Glutamatergic neuron (in vitro differentiated cells): ENCODE measurements around the gene PHF12. TPM values are rescaled to one million over a fixed set of nuclear protein-coding genes. Genes with fewer than 3 reads are reported as not detected.

ENCODE experiments used
- DNase-seq: peaks from one replicate; pipeline ENCODE4 v3.0.0; 2022
- H3K27ac Mint-ChIP-seq: one replicate; pipeline ENCODE4 v1.8.0; 2020; ENCODE audit warnings: mild to moderate bottlenecking, mixed read lengths, inconsistent platforms; ENCODE audit not compliant: unreplicated experiment
- H3K27me3 Mint-ChIP-seq: one replicate; pipeline ENCODE4 v1.8.0; 2020; ENCODE audit warnings: mild to moderate bottlenecking, moderate library complexity, mixed read lengths, inconsistent platforms; ENCODE audit not compliant: unreplicated experiment
- H3K36me3 Mint-ChIP-seq: one replicate; pipeline ENCODE4 v1.8.0; 2020; ENCODE audit warnings: mild to moderate bottlenecking, mixed read lengths, inconsistent platforms; ENCODE audit not compliant: unreplicated experiment
- H3K4me1 Mint-ChIP-seq: one replicate; pipeline ENCODE4 v1.8.0; 2020; ENCODE audit warnings: mild to moderate bottlenecking, low read depth, mixed read lengths, inconsistent platforms; ENCODE audit not compliant: unreplicated experiment
- H3K4me3 Mint-ChIP-seq: one replicate; pipeline ENCODE4 v1.8.0; 2020; ENCODE audit warnings: mild to moderate bottlenecking, mixed read lengths, inconsistent platforms; ENCODE audit not compliant: unreplicated experiment
- H3K9me3 Mint-ChIP-seq: one replicate; pipeline ENCODE4 v1.8.0; 2020; ENCODE audit warnings: mild to moderate bottlenecking, moderate library complexity, mixed read lengths, inconsistent platforms; ENCODE audit not compliant: unreplicated experiment
- CTCF ChIP-seq: fragments of 200-600 bp; sonication (generic); IDR thresholded peaks from one replicate; pipeline ENCODE4 v1.5.0; 2021; ENCODE audit not compliant: partially characterized antibody, unreplicated experiment
- total RNA-seq: library from RNA; stranded (reverse); fragmentation: NEBNext Ultra II Directional; extraction: Animal tissue kit (Norgen Biotek cat#: 25700); gene quantifications from one replicate; pipeline ENCODE4 v1.2.1, GENCODE V29; 2021; ENCODE audit not compliant: unreplicated experiment

The PHF12 gene
- total RNA-seq, 1 donor from 2014 or later: 59.8 TPM

GRCh38 chr17:28967221-28968135 lies 16.2 kb upstream of the PHF12 start:
- H3K36me3 Mint-ChIP-seq: no peaks in the 10 kb centered on the region
- H3K4me1 Mint-ChIP-seq: peaks cover 22% of the 10 kb centered on the region
- no peak for DNase-seq
- H3K9me3 Mint-ChIP-seq: peaks cover 2% of the 10 kb centered on the region
- no peak overlapping the region for H3K4me3 Mint-ChIP-seq
- peaks cover 8% of the 10 kb centered on the region for H3K27me3 Mint-ChIP-seq
- no peak for TF ChIP-seq CTCF
- no peak overlapping the region for H3K27ac Mint-ChIP-seq

- peaks cover 3% of the 10 kb centered on the region for H3K4me1 Mint-ChIP-seq
- DNase-seq: no peak
- H3K27ac Mint-ChIP-seq: no peak overlapping the region
- no peaks in the 10 kb centered on the region for H3K36me3 Mint-ChIP-seq
- no peak overlapping the region for H3K4me3 Mint-ChIP-seq
- peaks cover 4% of the 10 kb centered on the region for H3K9me3 Mint-ChIP-seq
- peaks cover 10% of the 10 kb centered on the region for H3K27me3 Mint-ChIP-seq
- TF ChIP-seq CTCF: no peak
Observed at GRCh38 chr17:28963841-28964240, 12.5 kb upstream of the PHF12 start.

- H3K27ac Mint-ChIP-seq: no peak overlapping the region
- no peaks in the 10 kb centered on the region for H3K4me1 Mint-ChIP-seq
- no peaks in the 10 kb centered on the region for H3K36me3 Mint-ChIP-seq
- no peak for DNase-seq
- H3K9me3 Mint-ChIP-seq: peaks cover 4% of the 10 kb centered on the region
- peaks cover 10% of the 10 kb centered on the region for H3K27me3 Mint-ChIP-seq
- no peak for TF ChIP-seq CTCF
- no peak overlapping the region for H3K4me3 Mint-ChIP-seq
Observed at GRCh38 chr17:28963055-28963611, 11.8 kb upstream of the PHF12 start.

GRCh38 chr17:28961391-28961790 lies 10.1 kb upstream of the PHF12 start:
- Mint-ChIP-seq H3K27me3 (peaks cover 10% of the 10 kb centered on the region), H3K4me1 (no peaks in the 10 kb centered on the region), H3K36me3 (no peaks in the 10 kb centered on the region), H3K27ac (no peak overlapping the region), H3K9me3 (peaks cover 4% of the 10 kb centered on the region), H3K4me3 (no peak overlapping the region)
- DNase-seq: no peak
- TF ChIP-seq CTCF: no peak
